ENCODE data around the gene VIL1.
A peak's percentile ranks its signal among the peaks of the same experiment; 100 is the strongest.

VIL1 gene

GRCh38 chr2:218406209-218406948 is 12.5 kb upstream of the VIL1 start:
- peak; percentile 94 for DNase-seq (ENCODE audit: low spot score)

DNA sequence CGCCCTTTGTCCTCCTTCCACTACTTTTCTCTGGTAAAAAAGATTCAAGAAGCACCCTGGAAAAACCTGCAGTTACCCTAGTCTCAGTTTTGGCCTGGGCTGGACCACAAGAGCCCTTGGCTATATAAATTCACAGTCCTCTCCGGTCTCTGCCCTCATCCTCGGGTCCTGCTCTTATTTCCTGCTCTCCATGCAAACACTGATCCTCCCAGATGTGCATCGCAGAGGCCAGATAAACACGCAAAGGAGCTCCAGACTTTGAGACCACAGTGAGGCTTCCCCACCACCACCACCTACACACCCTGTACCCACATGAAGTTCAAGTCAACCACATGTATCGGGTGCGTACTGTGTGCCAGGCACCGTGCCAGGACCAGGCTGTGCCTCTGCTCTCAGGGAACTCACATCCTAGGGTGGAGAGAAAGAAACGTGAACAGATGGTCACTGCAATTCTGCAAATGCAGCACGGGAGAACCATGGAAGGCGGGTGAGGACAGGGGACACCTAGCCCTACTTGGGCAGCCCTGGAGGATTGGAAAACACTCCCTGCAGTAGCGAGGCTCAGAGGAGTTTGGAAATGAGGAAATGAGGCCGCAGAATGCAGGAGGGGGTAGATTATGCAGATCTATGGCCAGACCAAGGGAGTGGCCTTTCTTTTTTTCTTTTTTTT is 11.8 kb upstream of the VIL1 start:
- no peak for DNase-seq (ENCODE audit: low spot score)

GRCh38 chr2:218407717-218408116 is 11.2 kb upstream of the VIL1 start:
- no peak for DNase-seq (ENCODE audit: low spot score)

DNA sequence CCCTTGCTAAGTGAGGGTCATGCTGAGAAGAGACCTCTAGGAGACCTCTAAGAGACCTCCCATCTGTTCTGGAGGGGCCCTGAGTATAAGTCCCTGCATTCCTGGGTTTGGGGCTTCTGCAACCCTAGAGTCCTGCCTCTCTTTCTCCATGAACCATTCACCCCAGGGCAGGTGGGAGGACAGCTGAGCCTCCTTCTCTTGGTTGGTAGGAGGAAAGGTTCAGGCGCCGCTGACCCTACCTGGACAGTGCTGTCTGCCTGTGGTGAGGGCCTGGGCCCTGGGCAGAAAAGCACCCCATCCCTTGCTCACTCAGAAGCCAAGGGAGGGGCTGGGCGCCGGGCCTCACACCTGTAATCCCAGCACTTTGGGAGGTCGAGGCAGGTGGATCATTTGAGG is 604 bp upstream of the VIL1 start:
- DNase-seq (ENCODE audit: low spot score), result no peak

GRCh38 chr2:218419630-218420216 is 800 bp downstream of the VIL1 start:
- DNase-seq (ENCODE audit: low spot score), result no peak

DNA sequence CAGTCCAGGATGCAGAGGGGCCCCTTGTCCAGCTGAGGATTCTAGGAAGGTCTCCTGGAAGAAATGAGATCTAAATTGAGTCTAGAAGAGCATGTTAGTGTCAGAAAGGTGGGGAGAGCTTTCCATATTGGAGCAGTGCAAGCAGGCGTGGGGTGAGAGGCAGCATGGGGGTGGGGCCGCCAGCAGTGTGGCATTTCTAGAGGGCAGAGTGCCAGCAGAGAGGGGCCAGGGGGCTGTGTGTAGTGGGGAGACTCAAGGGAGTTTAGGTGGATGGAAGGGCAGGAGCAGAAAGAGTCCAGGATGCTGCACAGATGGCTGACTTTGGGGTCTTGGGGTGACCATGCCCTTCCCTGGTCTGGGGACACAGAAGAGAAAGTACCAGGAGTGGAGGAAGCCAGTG is 2.1 kb downstream of the VIL1 start:
- DNase-seq (ENCODE audit: low spot score), result no peak

DNA sequence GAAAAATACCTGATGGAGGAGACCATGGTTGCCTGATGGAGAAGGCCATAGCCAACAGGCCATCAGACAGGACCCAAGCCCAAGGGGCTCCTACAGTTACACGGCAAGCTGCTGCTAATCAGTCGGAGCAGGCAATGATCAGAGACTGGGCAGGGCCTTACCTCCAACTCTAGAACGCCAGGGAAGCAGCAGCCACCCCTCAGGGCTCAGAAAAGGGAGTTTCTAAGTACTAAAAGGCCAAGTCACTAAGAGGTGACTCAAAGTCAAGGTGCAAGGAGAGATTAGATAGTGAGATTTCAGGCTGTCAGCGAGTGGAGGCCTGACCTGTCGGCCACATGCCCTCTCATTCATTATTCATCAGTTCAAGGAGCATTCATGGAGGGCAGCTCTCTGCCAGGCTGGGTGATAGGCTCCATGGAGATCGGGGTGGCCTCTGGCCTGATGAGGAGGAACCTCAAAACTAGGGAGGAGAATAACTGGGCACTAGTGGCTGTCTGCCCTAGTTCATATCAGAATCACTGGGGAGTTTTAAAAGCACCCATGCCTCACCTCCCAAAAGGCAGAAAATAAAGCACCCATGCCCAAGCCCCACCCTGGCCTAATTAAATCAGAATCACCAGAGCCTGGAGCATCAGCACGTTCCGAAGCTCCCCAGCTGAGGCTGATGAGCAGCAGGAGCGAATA is 3.6 kb downstream of the VIL1 start:
- DNase-seq (ENCODE audit: low spot score), result no peak

DNA sequence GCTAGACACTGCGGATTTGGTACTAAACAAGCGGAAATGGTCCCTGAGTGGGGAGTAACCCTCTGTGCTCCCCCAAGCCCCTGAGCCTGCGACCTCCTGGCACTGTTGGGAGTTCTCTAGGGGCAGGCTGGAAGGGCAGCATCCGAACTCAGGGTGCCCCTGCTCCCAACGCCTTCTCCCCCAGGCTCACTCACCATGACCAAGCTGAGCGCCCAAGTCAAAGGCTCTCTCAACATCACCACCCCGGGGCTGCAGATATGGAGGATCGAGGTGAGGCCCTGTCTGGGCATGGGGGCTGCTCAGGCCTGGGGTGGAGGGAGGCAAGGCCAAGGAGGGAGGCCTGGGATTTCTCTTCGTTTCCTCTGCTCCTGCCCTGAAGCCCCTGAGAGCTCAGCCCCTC is 4.7 kb downstream of the VIL1 start:
- no peak for DNase-seq (ENCODE audit: low spot score)

DNA sequence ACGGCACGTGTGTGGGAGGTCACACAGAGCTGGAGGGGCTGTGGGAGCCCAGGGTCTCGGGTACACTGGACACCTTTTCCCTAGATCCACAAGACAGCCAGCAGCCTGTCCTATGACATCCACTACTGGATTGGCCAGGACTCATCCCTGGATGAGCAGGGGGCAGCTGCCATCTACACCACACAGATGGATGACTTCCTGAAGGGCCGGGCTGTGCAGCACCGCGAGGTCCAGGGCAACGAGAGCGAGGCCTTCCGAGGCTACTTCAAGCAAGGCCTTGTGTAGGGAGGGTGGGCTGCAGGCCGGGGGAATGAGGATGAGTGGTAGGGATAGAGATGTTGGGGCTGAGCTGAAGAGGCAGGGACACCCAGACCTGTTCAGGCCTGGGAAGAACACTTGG is 6.6 kb downstream of the VIL1 start:
- no peak for DNase-seq (ENCODE audit: low spot score)

- DNase-seq (ENCODE audit: low spot score), result no peak
Observed at GRCh38 chr2:218427741-218428140, 8.8 kb downstream of the VIL1 start.

DNA sequence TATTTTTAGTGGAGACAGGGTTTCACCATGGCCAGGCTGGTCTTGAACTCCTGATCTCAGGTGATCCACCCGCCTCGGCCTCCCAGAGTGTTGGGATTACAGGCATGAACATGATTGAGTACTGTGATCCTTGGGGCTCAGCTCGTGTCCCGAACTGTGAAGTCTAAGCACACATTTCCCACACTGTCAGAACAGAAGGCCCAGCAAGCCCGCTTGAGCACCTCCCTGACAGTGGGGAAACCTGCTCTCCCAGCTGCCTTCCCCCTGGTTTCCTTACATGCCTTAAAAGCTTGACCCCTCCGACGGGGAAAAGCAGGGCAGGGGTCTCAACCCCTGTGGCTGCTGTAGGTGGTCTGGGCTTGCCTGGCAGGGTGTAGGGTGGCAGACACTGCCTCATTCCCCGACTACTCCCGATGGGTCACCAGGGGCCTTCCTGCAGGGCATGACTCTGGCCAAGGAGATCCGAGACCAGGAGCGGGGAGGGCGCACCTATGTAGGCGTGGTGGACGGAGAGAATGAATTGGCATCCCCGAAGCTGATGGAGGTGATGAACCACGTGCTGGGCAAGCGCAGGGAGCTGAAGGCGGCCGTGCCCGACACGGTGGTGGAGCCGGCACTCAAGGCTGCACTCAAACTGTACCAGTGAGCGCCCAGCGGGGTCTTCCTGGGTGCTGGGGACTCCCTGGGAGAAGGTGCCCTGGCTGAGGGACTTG is 10.1 kb downstream of the VIL1 start:
- DNase-seq (ENCODE audit: low spot score), result no peak

DNA sequence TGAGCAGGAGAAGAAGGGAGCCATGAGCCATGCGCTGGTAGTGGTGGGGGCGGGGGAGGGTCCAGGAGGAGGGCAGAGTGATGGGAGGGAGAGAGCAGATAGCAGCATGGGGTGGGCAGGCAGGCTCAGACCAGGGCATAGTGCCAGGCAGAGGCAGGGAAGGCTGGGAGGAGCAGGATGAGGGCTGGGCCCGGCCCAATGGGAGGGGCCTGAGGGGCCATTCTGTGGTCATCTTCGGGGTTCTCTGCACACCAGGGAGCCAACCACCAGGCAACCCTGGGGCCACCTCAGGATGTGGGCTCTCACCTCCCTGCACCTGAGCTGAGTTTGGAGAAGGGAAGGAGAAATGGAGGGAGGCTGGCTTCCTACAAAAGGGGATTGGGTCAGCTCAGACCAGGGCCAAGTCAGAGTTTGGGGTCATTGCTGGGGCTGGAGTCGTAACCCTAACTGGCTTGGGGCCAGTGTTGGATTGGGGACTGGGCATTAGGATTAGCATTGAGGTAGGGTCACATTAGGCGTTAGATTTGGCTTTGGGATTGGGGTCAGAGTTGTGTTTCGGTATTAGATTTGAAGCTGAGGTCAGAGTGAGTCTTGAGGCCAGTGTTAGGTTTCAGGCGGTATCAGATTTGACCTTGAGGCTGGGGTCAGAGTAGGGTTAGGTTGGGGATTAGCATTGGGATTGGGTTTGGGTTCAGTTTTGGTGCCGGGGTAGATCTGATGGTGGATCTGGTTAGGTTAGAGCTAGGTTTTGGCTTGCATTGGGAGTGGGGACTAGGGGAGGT is 11.2 kb downstream of the VIL1 start:
- DNase-seq (ENCODE audit: low spot score), result no peak

DNA sequence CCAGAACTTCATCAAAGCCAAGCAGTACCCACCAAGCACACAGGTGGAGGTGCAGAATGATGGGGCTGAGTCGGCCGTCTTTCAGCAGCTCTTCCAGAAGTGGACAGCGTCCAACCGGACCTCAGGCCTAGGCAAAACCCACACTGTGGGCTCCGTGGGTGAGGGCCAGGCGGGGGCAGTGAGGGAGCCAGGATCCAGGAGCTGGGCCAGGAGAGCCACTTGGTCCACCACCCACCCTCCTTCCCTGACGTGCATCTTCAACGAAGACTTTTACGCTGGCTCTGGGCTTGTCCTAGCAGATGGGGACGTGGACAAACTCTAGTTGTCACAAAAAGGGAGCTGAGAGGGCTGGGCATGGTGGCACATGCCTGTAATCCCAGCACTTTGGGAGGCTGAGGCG is 11.8 kb downstream of the VIL1 start:
- no peak for DNase-seq (ENCODE audit: low spot score)

DNA sequence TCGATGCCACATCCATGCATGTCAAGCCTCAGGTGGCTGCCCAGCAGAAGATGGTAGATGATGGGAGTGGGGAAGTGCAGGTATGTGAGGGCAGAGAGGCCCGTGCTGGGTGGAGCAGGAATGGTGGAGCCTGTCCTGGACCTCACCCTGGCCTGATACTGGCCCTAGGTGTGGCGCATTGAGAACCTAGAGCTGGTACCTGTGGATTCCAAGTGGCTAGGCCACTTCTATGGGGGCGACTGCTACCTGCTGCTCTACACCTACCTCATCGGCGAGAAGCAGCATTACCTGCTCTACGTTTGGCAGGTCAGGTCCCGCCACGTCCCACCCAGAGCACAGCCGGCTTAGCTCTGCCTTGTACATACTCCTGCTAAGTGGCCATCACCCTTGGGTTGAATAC is 13.0 kb downstream of the VIL1 start:
- no peak for DNase-seq (ENCODE audit: low spot score)

GRCh38 chr2:218432676-218433365 is 13.9 kb downstream of the VIL1 start:
- DNase-seq (ENCODE audit: low spot score), result no peak

DNA sequence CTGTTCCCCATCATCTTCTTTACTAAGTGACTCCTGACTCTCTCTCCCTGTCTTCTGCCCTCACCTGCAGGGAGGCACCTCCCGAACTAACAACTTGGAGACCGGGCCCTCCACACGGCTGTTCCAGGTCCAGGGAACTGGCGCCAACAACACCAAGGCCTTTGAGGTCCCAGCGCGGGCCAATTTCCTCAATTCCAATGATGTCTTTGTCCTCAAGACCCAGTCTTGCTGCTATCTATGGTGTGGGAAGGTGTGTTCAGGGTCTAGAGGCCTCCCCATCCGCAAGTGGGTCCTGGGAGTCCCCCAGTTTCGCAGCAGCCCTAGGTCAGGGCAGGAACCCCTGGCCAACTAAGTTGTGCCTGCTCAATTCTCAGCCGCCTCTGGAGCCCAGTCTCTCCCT is 15.5 kb downstream of the VIL1 start:
- DNase-seq (ENCODE audit: low spot score), result no peak

DNA sequence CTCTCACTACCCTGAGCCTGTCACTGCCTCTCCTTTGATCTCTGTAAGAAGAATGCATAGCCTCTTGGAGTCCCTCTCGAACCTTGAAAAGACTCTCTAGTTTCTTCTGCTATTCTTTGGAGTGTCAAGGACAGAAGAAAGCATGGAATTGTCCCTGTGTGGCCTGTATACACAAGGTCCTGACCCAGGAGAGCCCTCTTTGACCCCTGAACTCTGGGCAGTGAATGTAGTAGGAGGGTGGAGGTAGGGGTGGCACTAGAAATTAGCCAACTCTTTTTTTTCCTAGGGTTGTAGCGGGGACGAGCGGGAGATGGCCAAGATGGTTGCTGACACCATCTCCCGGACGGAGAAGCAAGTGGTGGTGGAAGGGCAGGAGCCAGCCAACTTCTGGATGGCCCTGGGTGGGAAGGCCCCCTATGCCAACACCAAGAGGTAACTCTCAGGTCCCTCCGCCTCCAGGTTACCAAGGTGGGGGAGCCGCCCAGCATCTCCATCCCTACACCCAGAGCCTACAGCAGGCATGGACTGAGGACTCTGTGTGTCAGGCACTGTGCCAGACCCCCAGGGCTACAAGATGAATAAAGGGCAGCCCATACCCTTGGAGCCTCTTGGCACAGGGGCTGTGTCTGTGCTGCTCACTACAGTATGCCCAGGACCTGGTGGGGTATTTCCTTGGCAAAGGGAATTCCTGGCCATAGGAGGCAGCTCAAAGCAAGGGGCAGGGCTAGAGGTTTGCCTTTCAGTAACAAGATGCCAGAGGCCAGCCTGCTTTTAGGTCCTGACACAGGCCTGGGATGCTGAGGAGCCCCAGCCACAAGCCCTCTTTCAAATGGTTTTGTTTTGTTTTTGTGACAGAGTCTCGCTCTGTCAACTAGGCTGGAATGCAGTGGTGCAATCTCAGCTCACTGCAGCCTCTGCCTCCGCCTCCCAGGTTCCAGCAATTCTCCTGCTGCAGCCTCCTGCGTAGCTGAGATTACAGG is 16.4 kb downstream of the VIL1 start:
- no peak for DNase-seq (ENCODE audit: low spot score)

- DNase-seq (ENCODE audit: low spot score), result no peak
Observed at GRCh38 chr2:218436992-218437391, 18.1 kb downstream of the VIL1 start.

DNA sequence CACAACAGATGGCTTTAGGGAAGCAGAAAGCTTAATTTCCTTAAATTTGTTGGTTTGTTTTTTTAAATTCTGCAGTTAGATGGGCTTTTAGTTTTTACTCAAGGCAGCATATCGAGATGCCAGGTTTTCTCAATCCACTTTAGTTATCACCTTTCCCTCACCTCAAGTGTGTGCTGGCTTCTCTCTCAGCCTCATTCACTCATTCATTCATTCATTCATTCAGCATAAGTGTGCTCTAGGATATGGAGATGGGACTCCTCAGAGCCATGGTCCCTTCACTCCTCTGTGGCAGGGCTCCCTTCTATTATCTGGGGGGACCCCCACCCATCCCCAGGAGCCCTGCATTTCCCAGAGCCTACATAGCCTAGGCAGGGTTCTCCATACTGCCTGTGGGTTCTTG is 19.0 kb downstream of the VIL1 start:
- no peak for DNase-seq (ENCODE audit: low spot score)

- peak; percentile 58 for DNase-seq (ENCODE audit: low spot score)
Observed at GRCh38 chr2:218438596-218438995, 19.7 kb downstream of the VIL1 start.

All from germinal center (tissue), 1 donor.